Bone marrow (tissue), 2 donors: Measurements from ENCODE around the gene ARHGAP26.

Source experiments
- DNase-seq, 2 donors: peaks; one replicate each; lab custom pipeline; 2025; lab: John Stamatoyannopoulos, UW

ARHGAP26 gene

GRCh38 chr5:142828797-142829535 is 58.8 kb downstream of the ARHGAP26 start:
- no peak for DNase-seq

GRCh38 chr5:142829801-142830220 is 59.6 kb downstream of the ARHGAP26 start:
- no peak for DNase-seq

DNA sequence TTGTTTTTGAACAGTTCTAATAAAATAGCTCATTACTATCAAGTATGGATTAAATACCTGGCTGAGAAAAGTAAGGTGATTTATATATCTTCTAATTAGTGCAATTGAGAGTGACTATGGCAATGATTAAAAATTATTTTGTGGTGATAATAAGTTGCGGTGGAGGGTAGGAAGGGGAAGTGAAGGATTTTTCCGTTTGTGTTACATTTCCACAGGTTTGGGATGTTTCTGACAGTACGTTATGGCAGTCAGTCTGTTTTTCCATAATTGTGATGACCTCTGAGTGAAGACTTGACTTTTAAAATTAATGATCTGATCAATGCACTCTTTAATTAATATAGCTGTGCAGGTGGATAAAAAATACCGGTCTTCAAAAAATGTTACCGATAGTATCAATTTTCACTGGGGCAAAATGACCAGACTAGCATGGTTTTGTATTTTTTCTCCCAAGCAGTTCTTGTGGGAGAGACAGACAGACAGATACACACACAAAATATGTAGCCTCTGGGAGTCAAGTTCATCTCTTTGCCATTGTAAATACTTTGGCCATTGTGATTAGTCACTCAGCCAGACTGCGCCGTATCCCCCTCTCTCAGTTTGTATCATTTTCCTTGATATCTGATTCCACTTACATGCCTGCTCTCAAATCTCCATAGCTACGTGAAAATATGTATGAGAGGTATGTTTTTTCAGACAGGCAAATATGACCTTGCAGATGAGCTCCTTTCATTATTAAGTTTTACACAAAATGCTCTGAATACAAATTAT is 60.2 kb downstream of the ARHGAP26 start:
- no peak for DNase-seq

DNA sequence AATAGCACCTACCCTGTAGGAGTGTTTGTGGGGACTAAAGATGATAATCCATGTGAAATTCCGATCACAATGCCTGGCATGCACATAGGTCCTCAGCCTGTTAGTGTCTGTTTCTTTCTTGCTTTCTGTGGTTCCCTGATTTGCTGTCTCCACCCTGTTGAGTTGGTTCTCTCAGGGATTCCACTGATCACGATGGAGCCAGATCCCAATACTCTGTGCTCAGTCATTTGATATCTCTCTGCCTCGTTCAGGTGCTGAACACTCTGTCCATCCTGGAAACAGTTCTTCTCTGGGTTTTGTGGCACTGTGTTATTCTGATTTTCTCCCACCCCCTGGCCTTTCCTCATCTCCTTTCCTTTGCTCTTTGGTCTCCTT is 60.8 kb downstream of the ARHGAP26 start:
- no peak for DNase-seq

DNA sequence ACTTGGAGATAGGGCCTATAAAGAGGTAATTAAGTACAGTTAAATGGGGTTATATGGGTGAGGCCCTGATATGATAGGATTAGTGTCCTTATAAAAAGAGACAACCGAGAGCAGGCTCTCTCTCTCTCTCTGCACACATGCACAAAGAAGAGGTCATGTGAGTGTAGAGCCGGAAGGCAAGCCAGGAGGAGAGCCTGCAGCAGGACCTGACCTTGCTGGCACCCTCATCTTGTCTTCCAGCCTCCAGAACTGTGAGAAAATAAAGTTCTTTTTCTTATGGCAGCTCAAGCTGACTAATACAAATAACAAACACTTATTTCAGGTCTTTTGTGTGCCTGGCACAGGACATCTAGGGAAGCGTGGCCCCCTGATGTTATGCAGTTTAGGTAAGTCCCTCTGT is 62.1 kb downstream of the ARHGAP26 start:
- DNase-seq, result no peak

DNA sequence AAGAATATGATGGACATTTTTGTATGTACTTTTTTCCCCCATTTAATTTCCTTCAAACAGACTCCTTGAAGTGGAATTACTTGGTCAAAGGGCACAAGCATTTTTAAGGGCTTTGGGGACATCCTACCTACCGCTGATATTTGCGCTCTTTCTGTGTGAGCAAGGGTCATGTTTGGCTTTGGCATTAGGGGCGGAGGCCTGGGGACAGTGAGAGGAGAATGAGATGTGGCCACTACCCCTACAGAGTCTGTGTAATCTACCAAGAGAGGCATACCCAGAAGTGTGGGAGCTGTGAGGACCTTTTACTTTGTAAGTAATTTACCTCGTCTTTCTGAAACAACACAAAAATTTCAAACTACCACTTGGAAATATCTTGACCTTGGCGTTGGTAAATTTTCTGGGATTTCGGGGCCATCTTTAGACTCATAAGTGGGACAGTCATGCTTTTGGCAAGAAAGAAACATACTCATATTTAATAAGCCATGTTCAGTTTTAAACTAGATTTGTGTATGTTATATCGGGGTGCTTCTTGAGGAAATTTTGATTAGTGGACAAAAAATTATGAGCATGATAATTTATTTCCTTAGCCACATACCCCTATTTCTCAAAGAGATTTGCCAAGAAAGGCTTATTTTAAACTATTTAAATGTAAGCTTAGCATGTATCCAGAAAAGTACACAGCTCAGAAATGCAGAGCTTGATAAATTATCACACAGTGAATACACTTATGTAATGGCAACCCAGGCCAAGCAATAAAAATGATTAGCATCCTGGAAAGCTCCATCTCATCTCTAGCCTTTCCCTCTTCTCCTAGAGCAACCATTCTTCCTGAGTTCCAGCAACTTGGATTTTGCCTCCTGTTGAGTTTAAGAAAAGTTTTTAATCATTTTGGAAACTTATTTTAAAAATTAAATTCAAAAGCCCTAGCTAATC is 63.6 kb downstream of the ARHGAP26 start:
- DNase-seq, result no peak

DNA sequence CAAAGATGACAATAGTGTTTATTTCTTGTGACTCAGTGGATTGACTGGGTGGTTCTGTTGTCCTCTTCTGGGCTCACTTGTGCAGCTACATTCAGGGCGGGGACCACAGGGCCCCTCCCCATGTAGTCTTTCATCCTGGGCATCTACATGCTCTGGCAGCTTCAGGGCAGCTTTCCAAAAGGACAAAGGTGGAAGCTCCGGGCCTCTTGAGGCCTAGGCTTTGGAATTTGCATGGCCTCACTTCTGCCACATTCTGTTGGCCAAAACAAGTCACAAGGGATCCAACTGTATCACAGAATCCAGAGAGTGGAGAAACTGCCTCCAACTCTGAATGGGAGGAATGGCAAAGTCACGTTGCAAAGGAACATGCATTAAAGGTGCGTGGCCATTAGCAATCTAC is 64.3 kb downstream of the ARHGAP26 start:
- no peak for DNase-seq

GRCh38 chr5:142835540-142835939 is 65.4 kb downstream of the ARHGAP26 start:
- no peak for DNase-seq

DNA sequence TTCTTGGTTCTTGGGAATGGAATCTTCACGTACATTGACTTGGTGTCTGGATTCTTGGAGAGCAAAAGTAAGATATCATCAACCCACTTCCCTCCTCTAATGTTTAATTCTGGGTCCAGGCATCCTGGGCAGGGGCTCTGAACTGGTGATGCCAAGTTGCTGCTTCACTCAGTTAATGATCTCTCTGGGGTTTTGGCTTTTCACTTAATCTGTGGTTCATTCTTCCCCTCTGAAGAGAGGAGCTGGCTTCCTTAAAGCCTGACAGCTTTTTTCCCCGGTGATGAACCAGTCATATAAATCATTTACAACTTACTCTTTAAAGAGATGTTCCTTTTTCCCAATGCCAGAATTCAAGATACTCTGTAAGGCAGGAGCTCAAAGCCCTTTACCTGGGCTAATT is 65.9 kb downstream of the ARHGAP26 start:
- DNase-seq, result no peak

- DNase-seq, result peak; percentile 34 to 74
Measured at GRCh38 chr5:142837081-142837725, 67.0 kb downstream of the ARHGAP26 start.

GRCh38 chr5:142838845-142839244 is 68.7 kb downstream of the ARHGAP26 start:
- no peak for DNase-seq

GRCh38 chr5:142839711-142840346 is 69.7 kb downstream of the ARHGAP26 start:
- DNase-seq, result no peak

GRCh38 chr5:142840575-142840974 is 70.4 kb downstream of the ARHGAP26 start:
- no peak for DNase-seq

DNA sequence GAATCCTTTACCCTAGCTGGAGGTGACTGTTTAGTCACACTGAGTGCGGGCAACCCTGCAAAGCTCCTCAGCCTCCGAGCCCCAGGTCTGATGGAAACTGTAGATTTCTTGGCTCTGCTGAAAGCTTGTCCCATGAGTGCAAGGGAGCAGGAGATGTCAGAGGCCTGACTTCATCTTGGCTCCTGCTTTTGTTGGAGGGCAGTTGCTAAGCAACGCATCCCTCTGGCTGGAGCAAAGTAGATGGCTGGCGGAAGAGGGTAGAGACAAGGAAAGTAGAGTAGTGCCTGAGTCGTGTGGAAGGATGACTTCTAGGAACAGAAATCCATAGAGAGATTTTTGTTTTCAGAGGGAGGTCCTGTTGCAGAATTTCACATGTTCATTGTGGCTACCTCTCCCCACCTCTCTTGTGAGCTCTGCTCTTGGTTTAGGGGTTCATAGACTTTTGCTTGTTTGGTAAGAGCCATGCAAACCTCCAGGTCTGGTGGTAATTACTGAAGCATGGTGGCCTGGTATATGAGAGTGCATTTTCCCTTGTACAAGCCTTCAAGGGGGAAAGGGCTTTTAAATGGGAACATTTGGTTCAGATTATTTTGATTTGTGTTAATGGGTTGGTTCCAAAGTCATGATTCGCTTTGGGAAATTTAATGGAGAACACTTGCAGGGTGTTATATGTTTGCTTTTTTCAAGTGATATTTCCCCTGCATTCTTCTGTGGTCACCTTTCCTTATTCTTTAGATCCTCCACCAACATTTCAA is 71.5 kb downstream of the ARHGAP26 start:
- DNase-seq, result no peak

- DNase-seq, result no peak
Measured at GRCh38 chr5:142842994-142843905, 73.1 kb downstream of the ARHGAP26 start.

- DNase-seq, result no peak
Measured at GRCh38 chr5:142844866-142845265, 74.7 kb downstream of the ARHGAP26 start.

DNA sequence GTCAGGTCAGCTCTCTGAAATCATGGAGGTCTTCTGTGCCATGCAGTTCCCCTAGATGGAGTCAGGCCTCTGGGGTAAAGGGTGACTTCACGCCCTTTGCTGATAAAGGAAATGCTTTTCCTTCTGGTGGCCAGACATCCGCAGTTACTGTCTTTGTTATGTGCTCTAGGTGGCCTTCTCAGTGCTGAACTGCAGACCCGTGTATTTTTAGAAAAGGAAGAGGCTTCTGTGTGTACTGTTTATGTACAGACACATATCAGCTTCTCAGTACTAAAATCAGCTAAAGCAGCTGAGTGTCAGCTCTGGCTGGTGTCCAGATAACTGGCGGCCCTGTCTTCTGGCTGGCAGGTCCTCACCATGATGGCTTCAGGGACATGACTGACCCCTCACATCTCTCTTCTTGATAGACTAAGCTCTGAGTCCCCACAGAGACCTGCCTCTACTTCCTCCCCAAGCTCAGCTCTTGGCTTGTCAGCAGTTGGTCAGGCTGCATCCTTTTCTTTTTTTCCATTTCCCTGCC is 75.3 kb downstream of the ARHGAP26 start:
- DNase-seq, result peak in 1 of 2 donors; percentile 69

DNA sequence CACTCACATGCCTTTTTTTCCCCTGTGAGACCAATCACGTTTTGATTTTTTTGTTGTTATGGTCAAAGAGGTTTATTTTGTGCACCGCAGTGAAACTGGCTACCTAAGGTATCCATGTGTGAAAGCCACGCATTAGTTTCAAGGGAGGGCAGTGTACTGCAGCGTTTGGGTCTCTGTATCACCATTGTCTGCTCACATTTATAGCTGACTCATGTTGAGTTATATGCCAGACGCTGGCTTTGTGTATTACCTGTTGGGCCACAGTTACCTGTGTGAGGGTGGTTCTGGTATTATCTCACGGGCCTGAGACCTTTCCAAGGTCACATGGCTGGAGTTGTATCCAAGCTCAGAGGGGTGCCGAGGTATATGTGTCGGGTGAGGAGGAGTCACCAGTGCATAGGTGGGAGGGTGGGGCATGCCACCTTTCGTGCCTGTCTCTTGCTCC is 75.8 kb downstream of the ARHGAP26 start:
- DNase-seq, result no peak

DNA sequence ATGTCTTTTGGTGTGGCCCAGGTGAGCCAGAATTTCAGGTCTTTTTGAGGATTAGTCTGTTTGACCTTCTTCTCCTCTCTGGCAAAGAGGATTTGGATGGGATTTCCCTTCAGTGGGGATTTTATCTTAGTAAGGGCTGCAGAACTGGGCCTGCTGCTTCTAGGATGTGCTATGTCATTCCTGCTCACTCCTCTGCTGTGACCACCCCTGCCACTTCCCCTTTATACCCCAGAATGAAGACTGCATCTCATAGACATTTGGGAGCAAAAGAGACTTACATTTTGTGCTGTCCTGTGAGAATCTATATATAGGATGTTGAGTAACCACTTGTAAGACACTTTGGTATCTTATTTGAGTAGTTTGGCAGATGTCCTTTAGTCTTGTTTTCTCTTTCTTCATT is 76.2 kb downstream of the ARHGAP26 start:
- DNase-seq, result peak in 1 of 2 donors; percentile 89
